Measurements from ENCODE around the gene CUX1.

CUX1 gene

DNA sequence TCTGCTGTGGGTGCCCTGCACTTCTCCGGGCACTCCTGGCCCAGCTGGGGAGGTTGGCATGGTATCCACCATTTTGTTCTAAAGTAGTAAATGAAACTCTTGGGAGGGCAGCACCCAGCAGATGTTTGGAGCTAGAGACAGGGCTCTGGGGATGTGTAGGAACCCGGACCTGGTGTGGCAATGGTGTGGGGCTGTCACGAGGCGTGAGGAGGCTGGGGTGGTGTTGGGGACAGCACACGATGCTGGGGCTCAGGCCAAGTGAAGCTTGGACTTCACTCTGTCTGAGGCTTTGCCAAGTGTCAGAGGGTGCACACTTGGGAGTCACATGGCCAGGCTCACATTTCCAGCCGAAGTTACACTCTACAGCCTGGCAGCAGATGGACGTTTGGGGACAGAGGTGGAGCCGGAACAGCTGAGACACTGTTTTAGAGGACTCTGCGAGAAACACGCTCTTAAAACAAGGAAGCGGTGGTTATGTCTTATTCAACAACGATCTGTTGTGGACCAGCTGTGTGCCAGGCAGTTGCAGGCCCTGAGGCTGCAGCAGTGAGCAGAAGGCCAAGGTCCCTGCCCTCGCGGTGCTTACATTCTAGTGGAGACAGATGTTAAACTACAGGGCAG, 118.2 kb downstream of the CUX1 start:
- H3K27ac ChIP-seq = no peak overlapping the region
- H3K27me3 ChIP-seq = no peaks in the 10 kb centered on the region

DNA sequence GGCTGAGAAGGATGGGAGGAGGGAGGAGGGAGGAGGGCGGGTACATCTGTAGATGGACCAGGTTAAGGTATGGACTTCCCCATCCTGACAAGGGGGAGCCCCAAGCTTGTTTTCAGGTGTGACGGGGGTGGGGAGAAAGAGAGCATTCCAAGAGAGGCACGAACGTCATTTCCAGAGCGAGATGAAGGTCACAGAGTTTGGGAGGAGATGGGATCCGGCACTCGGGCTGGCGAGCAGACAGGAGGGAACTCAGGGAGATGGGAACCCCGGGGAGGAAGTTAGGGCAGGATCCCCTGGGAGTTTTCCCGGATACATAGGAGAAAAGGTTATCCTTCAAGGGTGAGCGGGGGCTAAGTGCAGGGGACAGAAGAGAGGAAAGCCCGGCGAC, 118.8 kb downstream of the CUX1 start:
- no peaks in the 10 kb centered on the region for H3K4me1 ChIP-seq (ENCODE audit: control insufficient read depth in 1 of 2, insufficient read depth in 1 of 2, low read depth in 1 of 2, low read length in 1 of 2)
- H3K36me3 ChIP-seq = peaks cover 10% of the 10 kb centered on the region
- no peak overlapping the region for H3K27ac ChIP-seq
- H3K4me3 ChIP-seq (ENCODE audit: low read depth in 1 of 2, low read length in 1 of 2) = no peak overlapping the region
- no peaks in the 10 kb centered on the region for H3K27me3 ChIP-seq
- no peaks in the 10 kb centered on the region for H3K9me3 ChIP-seq
- TF ChIP-seq, protein P1, sequence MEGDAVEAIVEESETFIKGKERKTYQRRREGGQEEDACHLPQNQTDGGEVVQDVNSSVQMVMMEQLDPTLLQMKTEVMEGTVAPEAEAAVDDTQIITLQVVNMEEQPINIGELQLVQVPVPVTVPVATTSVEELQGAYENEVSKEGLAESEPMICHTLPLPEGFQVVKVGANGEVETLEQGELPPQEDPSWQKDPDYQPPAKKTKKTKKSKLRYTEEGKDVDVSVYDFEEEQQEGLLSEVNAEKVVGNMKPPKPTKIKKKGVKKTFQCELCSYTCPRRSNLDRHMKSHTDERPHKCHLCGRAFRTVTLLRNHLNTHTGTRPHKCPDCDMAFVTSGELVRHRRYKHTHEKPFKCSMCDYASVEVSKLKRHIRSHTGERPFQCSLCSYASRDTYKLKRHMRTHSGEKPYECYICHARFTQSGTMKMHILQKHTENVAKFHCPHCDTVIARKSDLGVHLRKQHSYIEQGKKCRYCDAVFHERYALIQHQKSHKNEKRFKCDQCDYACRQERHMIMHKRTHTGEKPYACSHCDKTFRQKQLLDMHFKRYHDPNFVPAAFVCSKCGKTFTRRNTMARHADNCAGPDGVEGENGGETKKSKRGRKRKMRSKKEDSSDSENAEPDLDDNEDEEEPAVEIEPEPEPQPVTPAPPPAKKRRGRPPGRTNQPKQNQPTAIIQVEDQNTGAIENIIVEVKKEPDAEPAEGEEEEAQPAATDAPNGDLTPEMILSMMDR (IDR thresholded peaks at IDR 0.05) = no peak

More for the DNA sequence above, 118.2 kb downstream of the CUX1 start:
- TF ChIP-seq, protein P1 (IDR thresholded peaks at IDR 0.05) = no peak
- Histone ChIP-seq H3K4me1 (ENCODE audit: control insufficient read depth in 1 of 2, insufficient read depth in 1 of 2, low read depth in 1 of 2, low read length in 1 of 2) (no peaks in the 10 kb centered on the region), H3K4me3 (ENCODE audit: low read depth in 1 of 2, low read length in 1 of 2) (no peak overlapping the region), H3K36me3 (peaks cover 13% of the 10 kb centered on the region), H3K9me3 (no peaks in the 10 kb centered on the region)

- Histone ChIP-seq H3K4me1 (ENCODE audit: control insufficient read depth in 1 of 2, insufficient read depth in 1 of 2, low read depth in 1 of 2, low read length in 1 of 2) (no peaks in the 10 kb centered on the region), H3K4me3 (ENCODE audit: low read depth in 1 of 2, low read length in 1 of 2) (no peak overlapping the region), H3K27ac (no peak overlapping the region), H3K36me3 (peaks cover 10% of the 10 kb centered on the region), H3K9me3 (no peaks in the 10 kb centered on the region), H3K27me3 (no peaks in the 10 kb centered on the region)
- TF ChIP-seq, protein P1 (IDR thresholded peaks at IDR 0.05) = no peak
These were observed 119.3 kb downstream of the CUX1 start for GRCh38 chr7:101936611-101937231.

GRCh38 chr7:101937717-101938514, 120.5 kb downstream of the CUX1 start:
- H3K9me3 ChIP-seq = no peaks in the 10 kb centered on the region
- no peak overlapping the region for H3K4me3 ChIP-seq (ENCODE audit: low read depth in 1 of 2, low read length in 1 of 2)
- no peaks in the 10 kb centered on the region for H3K4me1 ChIP-seq (ENCODE audit: control insufficient read depth in 1 of 2, insufficient read depth in 1 of 2, low read depth in 1 of 2, low read length in 1 of 2)
- peaks cover 13% of the 10 kb centered on the region for H3K36me3 ChIP-seq
- no peaks in the 10 kb centered on the region for H3K27me3 ChIP-seq
- no peak overlapping the region for H3K27ac ChIP-seq
- TF ChIP-seq, protein P1 (IDR thresholded peaks at IDR 0.05) = no peak

- TF ChIP-seq, protein P1 (IDR thresholded peaks at IDR 0.05) = no peak
- Histone ChIP-seq H3K36me3 (peaks cover 13% of the 10 kb centered on the region), H3K27ac (no peak overlapping the region), H3K4me3 (ENCODE audit: low read depth in 1 of 2, low read length in 1 of 2) (no peak overlapping the region), H3K4me1 (ENCODE audit: control insufficient read depth in 1 of 2, insufficient read depth in 1 of 2, low read depth in 1 of 2, low read length in 1 of 2) (peaks cover 3% of the 10 kb centered on the region in 2 experiments), H3K9me3 (no peaks in the 10 kb centered on the region), H3K27me3 (no peaks in the 10 kb centered on the region)
These were observed 121.8 kb downstream of the CUX1 start for GRCh38 chr7:101939136-101939695.

Data from neutrophil (primary cell).